Breast epithelium (tissue), 3 donors: Measurements from ENCODE around the gene ULK4.

Source experiments
- CTCF ChIP-seq, 3 donors: fragments of 450-650 bp; IDR thresholded peaks; one replicate each; pipeline ENCODE4 v1.5.1; 2016 to 2017; ENCODE audit warnings: antibody characterized with exemption in 3 of 3, mild to moderate bottlenecking in 3 of 3, moderate library complexity in 3 of 3
- POLR2A ChIP-seq: fragments of 450-650 bp; IDR thresholded peaks from one replicate; pipeline ENCODE4 v1.6.1; 2016; ENCODE audit warnings: antibody characterized with exemption, mild to moderate bottlenecking, moderate library complexity

- no peak for TF ChIP-seq CTCF (IDR thresholded peaks at IDR 0.05)
- TF ChIP-seq POLR2A = no peak
Measured at GRCh38 chr3:41593774-41594173, 368.1 kb downstream of the ULK4 start.
